SH-SY5Y (cell line): ENCODE data around the gene OSTF1.

Experiments used
- GATA2 ChIP-seq: IDR thresholded peaks from 2 replicates; pipeline ENCODE4 v1.6.1; 2011; ENCODE audit warnings: mild to moderate bottlenecking, low read depth, low read length
- GATA3 ChIP-seq: IDR thresholded peaks from 2 replicates; pipeline ENCODE4 v1.6.1; 2011; ENCODE audit warnings: low read depth, mild to moderate bottlenecking, low read length, moderate library complexity

- TF ChIP-seq GATA3 (no peak), GATA2 (no peak)
Observed at GRCh38 chr9:75090579-75090978, 2.3 kb downstream of the OSTF1 start.
